ENCODE results near the gene ZNF213. TPM values are rescaled to one million over a fixed set of nuclear protein-coding genes. Genes with fewer than 3 reads are reported as not detected.

The ZNF213 gene
- total RNA-seq, 2 donors from 2014 or later = 12.2 to 16.3 TPM

DNA sequence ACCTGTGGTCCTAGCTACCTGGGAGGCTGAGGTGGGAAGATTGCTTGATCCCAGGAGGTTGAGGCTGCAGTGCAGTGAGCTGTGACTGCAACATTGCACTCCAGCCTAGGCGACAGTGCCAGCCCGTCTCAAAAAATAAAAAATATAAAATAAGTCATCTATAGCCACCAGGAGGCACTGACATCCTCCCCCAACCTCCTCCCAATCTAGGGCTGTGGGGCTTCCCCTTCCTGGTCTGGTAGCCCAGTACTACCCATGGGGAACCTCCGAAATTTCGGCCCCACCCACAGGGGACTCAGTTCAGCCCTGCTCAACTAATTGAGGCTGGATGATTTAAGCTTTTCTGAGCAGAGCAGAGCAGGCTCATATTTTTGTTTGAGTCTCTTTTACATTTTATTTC is 39.0 kb upstream of the ZNF213 start:
- peak; percentile 72 to 76 for DNase-seq
- Mint-ChIP-seq H3K27ac (no peak overlapping the region), H3K9me3 (no peaks in the 10 kb centered on the region), H3K27me3 (ENCODE audit: low read depth) (no peaks in the 10 kb centered on the region), H3K4me1 (ENCODE audit: low read depth) (peaks cover 38% of the 10 kb centered on the region), H3K36me3 (ENCODE audit: insufficient read depth in 2 of 2) (no peaks in the 10 kb centered on the region), H3K4me3 (peak overlapping the region in 1 of 2 donors; percentile 17)
- peak; percentile 64 to 73 for ATAC-seq (replicated peaks in 1 of 2)

DNA sequence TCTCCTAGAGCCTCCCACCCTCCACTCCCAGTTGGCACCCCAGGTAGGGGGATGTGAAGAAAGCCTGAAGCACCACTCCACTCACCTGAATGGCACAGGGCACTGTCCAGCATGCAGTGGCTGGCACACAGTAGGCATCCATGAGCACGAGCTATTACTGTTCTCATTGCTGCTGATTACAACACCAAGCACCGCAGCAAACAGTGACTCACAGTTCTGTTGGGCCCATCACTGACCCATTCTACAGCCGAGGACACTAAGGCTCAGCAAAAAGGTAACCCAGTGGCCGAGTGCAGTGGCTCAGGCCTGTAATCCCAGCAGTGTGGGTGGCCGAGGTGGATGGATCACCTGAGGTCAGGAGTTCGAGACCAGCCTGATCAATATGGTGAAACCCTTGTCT is 38.5 kb upstream of the ZNF213 start:
- no peaks in the 10 kb centered on the region for H3K27me3 Mint-ChIP-seq (ENCODE audit: low read depth)
- DNase-seq = no peak
- H3K4me1 Mint-ChIP-seq (ENCODE audit: low read depth) = peaks cover 38% of the 10 kb centered on the region
- no peak for ATAC-seq (replicated peaks in 1 of 2)
- H3K27ac Mint-ChIP-seq = no peak overlapping the region
- H3K4me3 Mint-ChIP-seq = no peak overlapping the region
- no peaks in the 10 kb centered on the region for H3K36me3 Mint-ChIP-seq (ENCODE audit: insufficient read depth in 2 of 2)
- H3K9me3 Mint-ChIP-seq = no peaks in the 10 kb centered on the region

DNA sequence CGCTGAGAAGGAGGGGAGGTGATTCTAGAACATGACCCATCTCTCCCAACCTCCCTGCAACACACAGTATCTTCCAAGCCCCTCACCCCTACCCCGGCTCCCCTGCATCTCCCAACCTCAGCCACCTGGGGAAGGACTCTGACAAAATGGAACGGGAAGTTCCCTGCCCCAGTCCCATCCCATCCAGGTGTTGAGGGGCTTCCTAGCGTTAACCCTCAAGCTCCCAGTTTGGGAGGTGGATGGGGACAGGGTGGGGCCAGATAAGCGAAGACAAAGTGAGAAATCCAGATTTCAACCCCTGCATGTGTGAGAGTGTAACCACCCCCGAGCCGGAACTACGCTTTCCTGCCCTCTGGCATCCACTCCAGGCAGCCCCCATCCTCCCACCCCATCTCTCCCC is 37.6 kb upstream of the ZNF213 start:
- DNase-seq (no peak), ATAC-seq (replicated peaks in 1 of 2) (no peak)
- H3K36me3 Mint-ChIP-seq (ENCODE audit: insufficient read depth in 2 of 2) = no peaks in the 10 kb centered on the region
- H3K4me1 Mint-ChIP-seq (ENCODE audit: low read depth) = peaks cover 46% of the 10 kb centered on the region
- H3K4me3 Mint-ChIP-seq = no peak overlapping the region
- H3K27ac Mint-ChIP-seq = no peak overlapping the region
- H3K9me3 Mint-ChIP-seq = no peaks in the 10 kb centered on the region
- no peaks in the 10 kb centered on the region for H3K27me3 Mint-ChIP-seq (ENCODE audit: low read depth)

DNA sequence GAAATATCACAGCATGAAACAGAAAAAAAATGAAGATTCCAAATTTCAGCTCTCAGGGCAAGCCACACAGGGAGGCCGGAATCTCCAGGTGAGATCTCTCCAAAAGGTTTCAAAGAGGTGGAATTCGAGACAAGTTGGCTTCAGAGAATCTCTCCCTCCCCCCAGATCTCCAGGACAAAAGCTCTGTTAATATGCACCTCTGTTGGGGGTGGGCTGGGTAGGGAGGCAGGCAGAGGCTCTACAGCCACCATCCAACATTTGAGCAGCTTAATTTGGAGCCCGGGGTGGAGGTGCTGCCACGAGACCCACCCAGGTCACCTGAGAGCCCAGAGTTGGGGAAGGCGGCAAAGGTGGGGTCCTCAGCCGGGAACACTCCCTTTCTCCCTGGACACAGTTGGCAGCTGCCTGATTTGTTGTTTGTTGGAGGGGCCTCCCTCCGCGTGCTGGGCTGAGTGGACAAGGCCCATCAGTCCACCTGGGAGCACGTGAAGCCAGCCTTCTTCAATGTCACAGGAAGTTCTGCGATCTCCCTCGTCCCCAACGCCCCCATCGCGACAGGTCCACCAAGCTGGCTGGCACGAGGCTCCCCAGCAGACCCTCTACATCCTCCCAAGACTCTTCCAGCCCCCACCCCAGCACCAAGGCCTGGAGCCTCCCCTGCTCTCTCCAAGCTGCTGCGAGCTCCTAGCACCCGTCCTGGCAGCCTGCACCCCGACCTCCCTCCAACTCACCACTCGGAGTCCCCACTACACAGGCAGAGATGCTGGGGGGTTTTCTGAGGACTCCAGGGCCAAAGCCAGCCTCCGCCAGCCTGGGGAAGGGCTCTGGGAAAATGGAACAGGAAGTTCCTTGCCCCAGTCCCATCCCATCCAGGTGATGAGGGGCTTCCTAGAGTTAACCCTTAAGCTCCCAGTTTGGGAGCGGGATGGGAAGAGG is 36.1 kb upstream of the ZNF213 start, which contains the start of gene ZSCAN10:
Gene ZSCAN10 (minus strand): TSS at position 836 of the 936 bp plus-strand sequence. CDS start 6,357 bp downstream, outside the sequence.
- ATAC-seq (replicated peaks in 1 of 2) (no peak), DNase-seq (no peak)
- H3K27me3 Mint-ChIP-seq (ENCODE audit: low read depth) = no peaks in the 10 kb centered on the region
- peaks cover 48% of the 10 kb centered on the region for H3K4me1 Mint-ChIP-seq (ENCODE audit: low read depth)
- H3K4me3 Mint-ChIP-seq = peak within 1 kb of the TSS; percentile 75 to 83
- no peaks in the 10 kb centered on the region for H3K36me3 Mint-ChIP-seq (ENCODE audit: insufficient read depth in 2 of 2)
- no peaks in the 10 kb centered on the region for H3K9me3 Mint-ChIP-seq
- no peak within 1 kb of the TSS for H3K27ac Mint-ChIP-seq

DNA sequence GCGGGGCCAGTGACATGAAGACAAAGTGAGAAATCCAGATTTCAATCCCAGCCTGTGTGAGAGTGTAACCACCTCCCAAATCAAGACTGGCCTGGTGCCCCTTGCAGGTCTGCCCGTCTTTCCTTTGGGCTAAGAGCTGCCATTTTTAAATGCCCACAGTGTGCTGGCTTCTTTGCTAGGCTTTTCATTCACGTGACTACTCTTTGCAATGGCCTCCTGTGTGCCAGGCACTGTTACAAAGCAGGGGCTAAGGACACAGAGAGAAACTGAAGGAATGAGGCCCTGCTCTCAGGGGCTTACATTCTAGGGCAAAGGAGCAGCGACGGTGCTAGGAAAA is 35.5 kb upstream of the ZNF213 start:
- peaks cover 45% of the 10 kb centered on the region for H3K4me1 Mint-ChIP-seq (ENCODE audit: low read depth)
- DNase-seq (no peak), ATAC-seq (replicated peaks in 1 of 2) (no peak)
- no peaks in the 10 kb centered on the region for H3K9me3 Mint-ChIP-seq
- H3K36me3 Mint-ChIP-seq (ENCODE audit: insufficient read depth in 2 of 2) = no peaks in the 10 kb centered on the region
- H3K4me3 Mint-ChIP-seq = peak overlapping the region in 1 of 2 donors; percentile 35
- H3K27me3 Mint-ChIP-seq (ENCODE audit: low read depth) = no peaks in the 10 kb centered on the region
- no peak overlapping the region for H3K27ac Mint-ChIP-seq

DNA sequence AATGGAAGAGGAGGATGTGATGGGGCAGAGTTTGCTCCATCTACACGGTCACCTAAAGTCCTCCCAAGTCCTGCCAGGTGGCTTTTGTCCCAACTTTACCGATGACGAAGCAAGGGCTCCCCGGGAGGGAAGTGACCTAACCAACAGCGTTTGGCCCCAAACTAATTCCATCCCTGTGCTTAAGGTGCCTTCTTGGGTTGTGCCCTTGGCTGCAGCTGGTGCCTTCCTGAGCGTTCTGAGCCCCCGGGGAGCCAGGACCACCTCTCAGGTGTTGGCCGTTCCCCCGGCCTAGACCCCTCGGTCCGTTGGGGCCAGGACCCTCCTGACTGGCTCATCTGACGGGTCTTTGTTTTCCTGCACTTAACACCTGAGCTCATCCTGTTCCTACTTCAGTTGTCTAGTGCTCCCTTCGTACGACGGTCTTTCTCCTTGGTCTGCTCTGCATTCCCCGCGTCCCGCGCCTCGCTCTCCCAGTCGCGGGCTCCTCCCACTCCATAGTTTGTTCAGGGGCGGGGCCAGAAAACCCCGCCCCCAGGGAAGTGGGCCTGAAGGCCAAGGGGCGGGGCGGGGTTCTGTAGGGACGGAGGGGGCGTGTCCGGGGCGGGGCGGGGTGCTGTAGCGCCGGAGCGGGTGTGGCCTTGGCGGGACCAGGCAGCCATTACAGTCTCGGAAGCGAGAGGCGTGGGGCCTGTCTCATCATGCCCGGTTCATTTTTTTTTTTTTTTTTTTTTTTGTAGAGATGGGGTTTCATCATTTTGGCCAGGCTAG is 34.9 kb upstream of the ZNF213 start:
- peak; percentile 88 to 90 for ATAC-seq (replicated peaks in 1 of 2)
- peaks cover 39% of the 10 kb centered on the region for H3K4me1 Mint-ChIP-seq (ENCODE audit: low read depth)
- H3K27ac Mint-ChIP-seq = no peak overlapping the region
- peak; percentile 94 to 95 for DNase-seq
- no peaks in the 10 kb centered on the region for H3K9me3 Mint-ChIP-seq
- H3K4me3 Mint-ChIP-seq = peak overlapping the region; percentile 75 to 83
- H3K27me3 Mint-ChIP-seq (ENCODE audit: low read depth) = no peaks in the 10 kb centered on the region
- no peaks in the 10 kb centered on the region for H3K36me3 Mint-ChIP-seq (ENCODE audit: insufficient read depth in 2 of 2)

DNA sequence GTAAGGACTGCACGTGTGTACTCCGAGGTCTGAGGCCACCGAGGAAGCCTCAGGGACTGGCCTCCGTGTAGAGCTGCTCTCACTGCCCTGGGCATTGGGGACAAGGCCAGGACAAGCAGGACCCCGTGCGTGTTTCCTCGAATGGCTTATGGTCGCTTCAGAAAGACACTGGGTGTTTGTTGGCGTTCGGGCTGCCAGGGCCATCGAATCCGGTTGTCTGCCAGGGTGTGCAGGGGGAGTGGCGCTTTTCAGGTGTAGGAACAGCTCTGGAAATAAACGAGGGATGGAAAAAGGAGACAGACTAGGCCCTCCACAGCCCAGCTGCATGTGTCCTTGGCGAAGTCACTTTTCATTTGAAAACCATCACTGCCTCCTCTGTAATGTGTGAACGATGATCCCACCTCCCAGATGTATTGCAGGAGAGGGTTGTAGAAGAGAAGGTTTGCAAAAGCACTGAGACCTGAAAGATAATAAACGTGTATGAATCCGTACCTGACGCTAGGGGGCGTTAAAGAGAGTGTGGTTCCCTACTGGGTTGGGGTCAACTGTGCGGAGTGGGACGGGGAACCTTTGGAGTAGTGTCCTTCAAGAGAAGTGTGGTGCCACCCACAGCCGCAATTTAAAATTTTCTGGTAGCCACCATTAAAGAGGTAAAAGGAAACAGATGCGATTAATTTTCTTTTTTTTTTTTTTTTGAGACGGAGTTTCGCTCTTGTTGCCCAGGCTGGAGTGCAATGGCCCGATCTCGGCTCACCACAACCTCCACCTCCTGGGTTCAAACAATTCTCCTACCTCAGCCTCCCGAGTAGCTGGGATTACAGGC is 33.6 kb upstream of the ZNF213 start:
- peaks cover 34% of the 10 kb centered on the region for H3K4me1 Mint-ChIP-seq (ENCODE audit: low read depth)
- no peaks in the 10 kb centered on the region for H3K9me3 Mint-ChIP-seq
- H3K36me3 Mint-ChIP-seq (ENCODE audit: insufficient read depth in 2 of 2) = no peaks in the 10 kb centered on the region
- H3K27me3 Mint-ChIP-seq (ENCODE audit: low read depth) = no peaks in the 10 kb centered on the region
- peak overlapping the region; percentile 51 for H3K27ac Mint-ChIP-seq
- H3K4me3 Mint-ChIP-seq = peak overlapping the region; percentile 57 to 88
- DNase-seq = peak; percentile 60 to 67
- peak in 1 of 2 donors; percentile 23 for ATAC-seq (replicated peaks in 1 of 2)

DNA sequence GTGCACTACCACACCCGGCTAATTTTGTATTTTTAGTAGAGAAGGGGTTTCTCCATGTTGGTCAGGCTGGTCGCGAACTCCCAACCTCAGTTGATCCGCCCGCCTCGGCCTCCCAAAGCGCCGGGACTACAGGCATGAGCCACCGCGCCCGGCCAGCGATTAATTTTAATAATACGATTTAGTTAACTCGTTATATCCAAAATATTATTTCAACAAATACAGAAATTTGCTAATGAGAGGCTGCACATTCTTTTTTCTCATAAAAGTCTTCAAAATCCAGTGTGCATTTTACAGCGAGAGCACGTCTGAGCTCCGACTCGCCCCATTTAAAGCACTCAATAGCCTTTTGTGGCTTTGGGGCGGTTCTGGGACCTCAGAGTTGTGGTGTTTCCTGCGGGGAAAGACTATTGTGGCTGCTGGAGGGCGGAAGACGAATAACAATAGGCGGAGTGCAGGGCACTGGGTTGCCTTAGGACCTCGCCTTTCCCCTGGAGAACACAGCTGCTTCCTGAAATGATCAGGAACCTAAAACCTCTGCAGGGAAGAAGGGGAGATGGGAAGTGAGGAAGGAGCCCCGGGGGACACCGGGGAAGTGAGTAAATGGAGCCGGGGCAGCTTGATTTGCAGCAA is 32.9 kb upstream of the ZNF213 start:
- no peak for ATAC-seq (replicated peaks in 1 of 2)

DNA sequence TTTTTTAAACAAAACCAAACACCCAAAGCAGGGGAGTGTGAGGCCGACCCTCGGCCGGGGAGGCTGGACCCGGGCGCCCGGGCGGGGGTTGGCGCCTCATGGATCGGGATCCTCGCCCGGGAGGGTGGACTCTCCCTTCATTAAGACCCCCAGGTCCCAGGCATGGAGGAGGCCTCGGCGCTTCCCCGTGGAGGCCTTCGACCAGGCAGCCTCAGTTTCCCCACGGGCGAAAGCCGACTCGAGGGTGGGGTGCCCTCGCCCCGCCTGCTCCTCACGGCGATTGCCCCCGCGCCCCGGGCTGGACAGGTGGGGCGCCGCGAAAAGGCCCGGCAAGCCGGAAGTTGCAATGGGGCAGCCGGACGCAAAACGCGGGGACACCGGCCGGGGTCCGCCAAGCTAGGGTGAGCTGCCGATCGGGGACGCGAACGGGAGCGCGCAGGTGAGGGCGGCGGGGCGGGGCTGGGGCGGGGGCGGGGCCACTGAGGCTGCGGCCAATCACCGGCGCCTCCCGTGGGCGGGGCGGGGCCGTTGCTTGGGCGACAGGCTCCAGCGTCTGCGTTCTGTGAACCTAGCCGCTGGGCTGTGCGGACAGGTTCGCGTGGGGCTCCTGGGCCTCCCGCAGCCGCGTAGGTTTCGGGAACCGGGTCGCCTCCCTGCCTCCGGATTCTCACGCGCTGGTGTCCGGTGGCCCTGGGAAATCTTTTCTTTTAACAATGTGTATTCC is 28.5 kb upstream of the ZNF213 start:
- DNase-seq = peak; percentile 93 to 94
- H3K27ac Mint-ChIP-seq = peak overlapping the region; percentile 97
- H3K4me1 Mint-ChIP-seq (ENCODE audit: low read depth) = peaks cover 29% of the 10 kb centered on the region
- H3K27me3 Mint-ChIP-seq (ENCODE audit: low read depth) = no peaks in the 10 kb centered on the region
- H3K4me3 Mint-ChIP-seq = peak overlapping the region; percentile 87 to 92
- ATAC-seq (replicated peaks in 1 of 2) = peak; percentile 94
- no peaks in the 10 kb centered on the region for H3K9me3 Mint-ChIP-seq
- H3K36me3 Mint-ChIP-seq (ENCODE audit: insufficient read depth in 2 of 2) = no peaks in the 10 kb centered on the region

More for the DNA sequence above, 32.9 kb upstream of the ZNF213 start:
- H3K4me1 Mint-ChIP-seq (ENCODE audit: low read depth) = peaks cover 37% of the 10 kb centered on the region
- no peaks in the 10 kb centered on the region for H3K27me3 Mint-ChIP-seq (ENCODE audit: low read depth)
- peak overlapping the region; percentile 63 for H3K27ac Mint-ChIP-seq
- H3K4me3 Mint-ChIP-seq = peak overlapping the region; percentile 78 to 88
- H3K36me3 Mint-ChIP-seq (ENCODE audit: insufficient read depth in 2 of 2) = no peaks in the 10 kb centered on the region
- DNase-seq = no peak
- no peaks in the 10 kb centered on the region for H3K9me3 Mint-ChIP-seq

DNA sequence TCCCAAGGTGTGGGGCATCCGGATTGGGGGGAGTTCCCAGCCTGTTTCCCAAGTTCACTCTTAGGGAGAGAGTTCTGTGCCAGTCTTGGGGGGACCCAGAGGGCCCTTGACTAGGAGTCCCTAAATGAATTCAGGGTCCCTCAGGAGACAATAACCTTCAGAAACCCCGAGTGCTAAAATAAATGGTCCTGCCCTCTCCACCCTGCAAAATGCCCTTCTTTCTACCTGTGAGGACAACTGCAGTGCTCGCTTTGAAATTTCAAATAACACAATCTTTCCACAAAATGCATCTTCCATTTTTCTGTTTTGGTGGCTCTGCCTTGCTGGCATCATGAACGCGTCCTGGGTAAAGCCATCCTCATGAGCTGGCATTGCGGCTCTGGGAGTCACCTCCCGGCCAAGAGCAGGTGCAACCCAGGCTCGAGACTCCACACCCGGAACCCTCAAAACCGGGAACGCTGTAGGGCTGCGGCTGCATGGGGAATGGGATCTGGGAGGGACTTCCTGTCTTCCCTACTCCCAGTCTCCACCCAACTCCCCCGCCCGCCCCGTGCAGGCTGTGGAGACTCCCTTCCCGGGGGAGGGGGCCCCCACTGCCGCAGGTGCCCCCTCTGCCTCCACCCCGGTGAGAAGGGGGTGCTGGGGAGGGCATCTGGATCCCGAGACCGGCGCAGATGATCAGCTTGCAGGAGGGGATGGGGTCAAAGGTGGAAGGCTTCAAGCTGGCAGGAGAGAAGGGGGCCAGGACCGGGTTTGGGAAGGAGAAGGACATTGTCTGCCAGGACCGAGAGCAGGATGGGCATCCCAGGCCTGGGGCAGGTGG is 22.6 kb upstream of the ZNF213 start, which contains the start of gene ZNF205:
Gene ZNF205 (plus strand): TSS at position 529 of the 823 bp plus-strand sequence. CDS start 845 bp downstream, outside the sequence.
- H3K4me1 Mint-ChIP-seq (ENCODE audit: low read depth) = peaks cover 3% of the 10 kb centered on the region
- no peak within 1 kb of the TSS for H3K4me3 Mint-ChIP-seq
- no peaks in the 10 kb centered on the region for H3K9me3 Mint-ChIP-seq
- no peaks in the 10 kb centered on the region for H3K36me3 Mint-ChIP-seq (ENCODE audit: insufficient read depth in 2 of 2)
- DNase-seq (no peak), ATAC-seq (replicated peaks in 1 of 2) (no peak)
- no peaks in the 10 kb centered on the region for H3K27me3 Mint-ChIP-seq (ENCODE audit: low read depth)
- H3K27ac Mint-ChIP-seq = no peak within 1 kb of the TSS

DNA sequence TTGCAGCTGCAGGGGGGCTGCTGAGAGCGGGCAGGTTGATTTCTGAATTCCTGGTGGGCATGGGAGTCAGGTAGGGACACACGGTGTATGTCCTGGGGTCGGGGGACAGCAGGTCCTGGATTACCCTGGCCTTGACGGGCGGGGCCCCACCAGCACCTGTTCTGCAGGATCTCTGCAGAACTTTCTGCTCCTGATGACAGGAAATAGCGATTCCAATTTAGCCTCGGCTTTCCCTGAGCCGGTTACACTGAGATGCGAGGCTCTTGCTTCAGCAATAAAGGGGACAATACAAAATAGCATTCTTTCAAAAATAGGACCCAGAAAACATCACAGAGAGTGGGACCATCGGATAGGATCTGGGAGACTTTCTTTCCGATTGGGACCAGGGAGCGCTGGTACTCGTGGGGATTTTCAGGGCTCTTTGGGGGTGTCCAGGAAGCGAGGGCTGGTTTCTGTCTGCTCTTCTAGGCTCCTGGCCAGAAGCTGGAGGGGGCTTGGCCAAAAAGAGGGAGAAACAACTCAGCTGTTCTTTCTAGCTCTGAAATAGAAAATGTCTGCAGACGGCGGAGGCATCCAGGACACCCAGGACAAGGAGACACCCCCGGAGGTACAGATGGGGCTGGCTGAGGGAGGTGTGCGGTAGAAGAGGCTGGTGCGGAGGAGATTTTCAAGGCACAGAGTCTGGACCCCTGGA is 21.8 kb upstream of the ZNF213 start:
- H3K4me1 Mint-ChIP-seq (ENCODE audit: low read depth) = no peaks in the 10 kb centered on the region
- H3K4me3 Mint-ChIP-seq = no peak overlapping the region
- no peaks in the 10 kb centered on the region for H3K27me3 Mint-ChIP-seq (ENCODE audit: low read depth)
- no peaks in the 10 kb centered on the region for H3K9me3 Mint-ChIP-seq
- DNase-seq (no peak), ATAC-seq (replicated peaks in 1 of 2) (no peak)
- no peaks in the 10 kb centered on the region for H3K36me3 Mint-ChIP-seq (ENCODE audit: insufficient read depth in 2 of 2)
- no peak overlapping the region for H3K27ac Mint-ChIP-seq

Measured in activated T-cell treated with anti-CD3 and anti-CD28 coated beads, Interleukin-2, amount 50 U/mL, for 72 hours (primary cell).